GM23338 (cell line): ENCODE results near the gene PLEKHG5. TPM values are rescaled to one million over a fixed set of nuclear protein-coding genes. Genes with fewer than 3 reads are reported as not detected.

Experiments
- ETS1 ChIP-seq: IDR thresholded peaks from 2 replicates; pipeline ENCODE4 v1.6.1; 2016; ENCODE audit warnings: antibody characterized with exemption
- EZH2 ChIP-seq: fragments of 200-600 bp; sonication (generic); IDR thresholded peaks from one replicate; pipeline ENCODE4 v1.8.0; 2017; ENCODE audit warnings: antibody characterized with exemption, mild to moderate bottlenecking, low read depth; ENCODE audit not compliant: unreplicated experiment
- EZH2phosphoT487 ChIP-seq: fragments of 200-600 bp; sonication (generic); IDR thresholded peaks from one replicate; pipeline ENCODE4 v1.8.1; 2018; ENCODE audit warnings: antibody characterized with exemption; ENCODE audit not compliant: unreplicated experiment
- JUNB ChIP-seq: IDR thresholded peaks from one replicate; pipeline ENCODE4 v1.6.1; 2016; ENCODE audit warnings: antibody characterized with exemption; ENCODE audit not compliant: unreplicated experiment
- NANOG ChIP-seq: IDR thresholded peaks from 2 replicates; pipeline ENCODE4 v1.6.1; 2016; ENCODE audit warnings: antibody characterized with exemption, borderline replicate concordance
- REST ChIP-seq: IDR thresholded peaks from one replicate; pipeline ENCODE4 v1.6.1; 2018; ENCODE audit warnings: antibody characterized with exemption; ENCODE audit not compliant: unreplicated experiment
- ZNF114 ChIP-seq: fragments of 250-450 bp; sonication (Bioruptor Pico); IDR thresholded peaks from 2 replicates; pipeline ENCODE4 v1.5.0; 2020; ENCODE audit warnings: mild to moderate bottlenecking, moderate library complexity
- ZNF462 ChIP-seq: fragments of 250-450 bp; sonication (Bioruptor Pico); IDR thresholded peaks from 2 replicates; pipeline ENCODE4 v1.5.0; 2020; ENCODE audit warnings: mild to moderate bottlenecking, moderate library complexity
- polyA plus RNA-seq: library from polyadenylated mRNA; unstranded; fragments of >200 nt; fragmentation: Nextera tagmentation; extraction: Ambion mirVana; gene quantifications from 2 replicates; pipeline ENCODE4 v1.2.1, GENCODE V29; 2016
- total RNA-seq: library from RNA; depleted of rRNA; stranded (reverse); fragments of >200 nt; shearing (Covaris generic); gene quantifications from 2 replicates; pipeline ENCODE4 v1.2.3, GENCODE V29; 2014

Gene PLEKHG5
- total and polyA plus RNA-seq, 2 experiments from 2014 or later, result 9.0 to 26.4 TPM

- TF ChIP-seq ZNF462 (CRISPR knock-in tag) (no peak), JUNB (no peak), ETS1 (no peak), EZH2 (no peak), NANOG (no peak), REST (no peak), ZNF114 (CRISPR knock-in tag) (no peak), EZH2phosphoT487 (no peak)
Observed at GRCh38 chr1:6462412-6463119, 28.9 kb downstream of the PLEKHG5 start (continued).
